GM19043 (cell line): ENCODE results near the gene C9orf72.
"Not testable (repeated sequence)": the region's sequence is repeated elsewhere in the genome, so short reads cannot be mapped to it uniquely, and the experiment has no call there.

Source experiments
- ATAC-seq: cut with Tn5 transposase; IDR thresholded peaks from one replicate; pipeline ENCODE4 v1.9.1; 2021; ENCODE audit warnings: low read depth; ENCODE audit not compliant: unreplicated experiment

Gene C9orf72

DNA sequence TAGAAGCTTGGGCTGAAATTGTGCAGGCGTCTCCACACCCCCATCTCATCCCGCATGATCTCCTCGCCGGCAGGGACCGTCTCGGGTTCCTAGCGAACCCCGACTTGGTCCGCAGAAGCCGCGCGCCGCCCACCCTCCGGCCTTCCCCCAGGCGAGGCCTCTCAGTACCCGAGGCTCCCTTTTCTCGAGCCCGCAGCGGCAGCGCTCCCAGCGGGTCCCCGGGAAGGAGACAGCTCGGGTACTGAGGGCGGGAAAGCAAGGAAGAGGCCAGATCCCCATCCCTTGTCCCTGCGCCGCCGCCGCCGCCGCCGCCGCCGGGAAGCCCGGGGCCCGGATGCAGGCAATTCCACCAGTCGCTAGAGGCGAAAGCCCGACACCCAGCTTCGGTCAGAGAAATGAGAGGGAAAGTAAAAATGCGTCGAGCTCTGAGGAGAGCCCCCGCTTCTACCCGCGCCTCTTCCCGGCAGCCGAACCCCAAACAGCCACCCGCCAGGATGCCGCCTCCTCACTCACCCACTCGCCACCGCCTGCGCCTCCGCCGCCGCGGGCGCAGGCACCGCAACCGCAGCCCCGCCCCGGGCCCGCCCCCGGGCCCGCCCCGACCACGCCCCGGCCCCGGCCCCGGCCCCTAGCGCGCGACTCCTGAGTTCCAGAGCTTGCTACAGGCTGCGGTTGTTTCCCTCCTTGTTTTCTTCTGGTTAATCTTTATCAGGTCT, at the start of gene C9orf72:
C9orf72 (minus strand) TSS at position 564 of the 716 bp plus-strand sequence. CDS start 6,361 bp downstream, outside the sequence.
- peak; percentile 51 for ATAC-seq

- no peak for ATAC-seq
Measured at GRCh38 chr9:27622693-27623340, 49.5 kb upstream of the C9orf72 start.

DNA sequence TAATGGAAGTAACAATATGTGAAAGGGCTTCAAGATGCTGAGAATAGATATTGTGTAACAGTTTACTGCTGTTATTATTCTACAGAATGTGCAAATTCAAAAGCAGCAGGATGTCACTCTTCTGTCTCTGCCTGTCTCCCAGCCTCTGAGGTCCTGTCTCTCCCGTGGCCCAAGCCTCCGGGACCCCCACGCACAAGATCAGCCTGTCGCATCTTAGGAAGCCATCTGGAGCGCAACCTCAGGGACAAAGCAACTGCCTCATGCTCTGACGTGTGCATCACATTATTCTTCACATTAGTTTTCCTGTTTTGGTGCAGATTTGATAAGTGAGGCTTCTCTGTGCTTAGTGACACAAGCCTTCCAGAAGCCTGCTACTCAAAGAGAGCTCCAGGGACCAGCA, 46.5 kb upstream of the C9orf72 start:
- no peak for ATAC-seq

- ATAC-seq: no peak
Measured at GRCh38 chr9:27618066-27618465, 44.8 kb upstream of the C9orf72 start.

DNA sequence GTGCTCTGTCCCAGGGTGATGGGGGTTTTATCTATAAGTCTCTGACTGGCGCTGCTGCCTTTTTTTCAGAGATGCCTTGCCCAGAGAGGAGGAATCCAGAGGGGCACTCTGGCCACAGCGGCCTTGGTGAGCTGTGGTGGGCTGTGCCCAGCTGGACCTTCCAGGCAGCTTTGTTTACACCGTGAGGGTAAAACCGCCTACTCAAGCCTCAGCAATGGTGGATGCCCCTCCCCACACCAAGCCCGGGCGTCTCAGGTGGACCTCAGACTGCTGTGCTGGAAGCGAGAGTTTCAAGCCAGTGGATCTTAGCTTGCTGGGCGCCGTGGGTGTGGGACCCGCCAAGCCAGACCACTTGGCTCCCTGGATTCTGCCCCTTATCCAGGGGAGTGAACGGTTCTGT, 41.3 kb upstream of the C9orf72 start:
- ATAC-seq: no peak

GRCh38 chr9:27612036-27612435, 38.8 kb upstream of the C9orf72 start:
- ATAC-seq: not testable (repeated sequence)

- no peak for ATAC-seq
Measured at GRCh38 chr9:27610622-27611021, 37.3 kb upstream of the C9orf72 start.

DNA sequence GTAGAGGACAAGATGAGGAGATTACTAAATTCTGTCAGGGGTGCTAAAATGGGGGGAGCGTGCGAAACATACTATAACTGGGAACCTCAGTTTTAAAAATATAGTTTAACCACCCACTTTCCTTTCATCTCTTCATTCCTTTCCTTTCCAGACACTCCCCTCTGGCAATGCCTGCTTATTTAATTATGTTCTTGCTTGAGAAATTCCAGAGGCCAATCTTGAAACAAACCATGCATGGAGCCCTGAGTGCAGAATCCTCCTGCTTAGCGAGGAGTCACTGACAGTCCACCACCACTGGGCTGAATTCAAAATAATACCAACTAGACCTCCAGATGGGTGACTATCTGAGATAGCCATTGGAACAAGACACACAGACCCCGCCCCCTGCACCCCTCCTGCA, 29.7 kb upstream of the C9orf72 start:
- no peak for ATAC-seq

- no peak for ATAC-seq
Measured at GRCh38 chr9:27602142-27602861, 29.0 kb upstream of the C9orf72 start.

- ATAC-seq: no peak
Measured at GRCh38 chr9:27601396-27601795, 28.1 kb upstream of the C9orf72 start.

- ATAC-seq: no peak
Measured at GRCh38 chr9:27600256-27600655, 27.0 kb upstream of the C9orf72 start.

DNA sequence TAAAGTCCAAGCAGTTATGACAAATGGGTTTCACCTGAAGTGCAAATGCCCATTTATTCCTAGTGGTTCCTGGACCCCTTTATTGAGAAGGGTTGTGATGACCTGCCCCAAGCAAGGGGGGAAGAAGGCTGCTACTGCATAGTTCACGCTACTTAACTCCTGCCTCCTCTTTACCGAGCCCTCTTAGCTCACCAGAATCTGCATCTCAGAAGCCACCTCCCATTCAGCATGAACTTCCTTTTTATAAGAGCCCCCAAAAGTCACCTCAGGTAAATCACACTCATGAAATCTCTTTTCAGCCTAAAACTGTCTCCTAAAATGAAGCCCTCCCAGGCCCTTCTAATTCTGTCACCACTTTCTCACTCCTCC, 26.6 kb upstream of the C9orf72 start:
- no peak for ATAC-seq

GRCh38 chr9:27599102-27599869, 26.0 kb upstream of the C9orf72 start:
- ATAC-seq: no peak

DNA sequence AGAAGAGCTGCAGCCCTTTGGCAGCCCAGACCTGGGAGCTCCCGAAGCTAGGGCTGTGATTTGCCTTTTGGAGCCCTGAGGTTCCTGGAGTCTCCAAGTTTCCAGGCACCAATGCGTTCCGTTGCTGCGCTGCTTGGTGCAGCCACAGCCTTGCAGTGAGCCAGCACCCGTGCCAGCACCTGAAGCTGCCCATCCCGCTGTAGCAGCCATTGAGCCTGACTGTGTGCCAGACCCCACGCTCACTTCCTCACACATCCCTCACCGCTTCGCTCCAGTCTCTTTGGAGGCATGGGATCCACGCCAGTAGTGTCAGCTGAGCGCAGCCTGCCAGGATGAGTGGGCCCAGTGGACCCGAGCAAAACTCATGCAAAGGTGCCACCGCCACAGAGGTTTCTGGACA, 22.5 kb upstream of the C9orf72 start:
- ATAC-seq: no peak

- ATAC-seq: no peak
Measured at GRCh38 chr9:27591672-27592071, 18.4 kb upstream of the C9orf72 start.

DNA sequence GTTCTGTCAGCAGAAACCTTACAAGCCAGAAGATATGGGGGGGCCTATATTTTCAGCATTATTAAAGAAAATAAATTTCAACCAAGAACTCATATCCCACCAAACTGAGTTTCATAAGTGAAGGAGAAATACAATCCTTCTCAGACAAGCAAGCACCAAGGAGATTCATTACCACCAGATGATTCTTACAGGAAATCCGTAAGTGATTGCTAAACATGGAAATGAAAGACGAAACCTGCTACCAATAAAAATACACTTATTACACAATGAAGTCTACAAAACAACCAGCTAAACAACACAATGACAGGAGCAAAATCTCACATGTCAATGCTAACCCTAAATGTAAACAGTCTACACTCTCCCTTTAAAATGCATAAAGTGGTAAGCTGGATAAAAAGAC, 17.8 kb upstream of the C9orf72 start:
- no peak for ATAC-seq

DNA sequence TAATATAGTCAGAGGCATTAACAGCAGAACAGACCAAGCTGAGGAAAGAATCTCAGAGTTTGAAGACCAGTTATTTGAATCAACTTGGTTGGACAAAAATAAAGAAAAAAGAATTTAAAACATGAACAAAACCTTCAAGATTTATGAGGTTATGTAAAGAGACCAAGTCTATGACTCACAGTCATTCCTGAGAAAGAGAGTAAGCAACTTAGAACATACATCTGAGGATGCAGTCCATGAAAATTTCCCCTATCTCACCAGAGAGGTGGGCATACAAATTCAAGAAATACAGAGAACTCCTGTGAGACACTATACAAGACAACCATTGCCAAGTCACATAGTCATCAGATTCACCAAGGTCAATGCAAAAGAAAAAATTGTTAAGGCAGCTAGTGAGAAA, 17.4 kb upstream of the C9orf72 start:
- no peak for ATAC-seq

DNA sequence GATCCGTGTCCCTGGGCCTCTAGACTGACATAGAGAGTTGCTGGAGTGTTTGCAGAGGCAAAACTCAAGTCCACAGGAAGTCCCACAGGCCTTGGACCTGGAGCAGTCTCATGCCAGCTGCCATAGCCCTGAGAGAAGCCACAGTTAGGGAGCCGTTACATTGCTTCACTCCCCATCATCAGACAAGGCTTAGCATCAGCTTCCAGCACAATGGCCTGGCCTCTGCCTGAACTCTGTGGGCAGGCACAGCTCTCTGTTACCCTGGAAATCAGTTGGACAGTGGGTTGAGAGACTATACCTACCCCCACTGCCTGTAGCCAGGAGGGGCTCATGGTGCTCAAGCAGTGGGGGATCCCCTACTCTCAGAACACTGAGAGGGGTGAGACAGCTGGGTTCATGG, 16.2 kb upstream of the C9orf72 start:
- no peak for ATAC-seq

DNA sequence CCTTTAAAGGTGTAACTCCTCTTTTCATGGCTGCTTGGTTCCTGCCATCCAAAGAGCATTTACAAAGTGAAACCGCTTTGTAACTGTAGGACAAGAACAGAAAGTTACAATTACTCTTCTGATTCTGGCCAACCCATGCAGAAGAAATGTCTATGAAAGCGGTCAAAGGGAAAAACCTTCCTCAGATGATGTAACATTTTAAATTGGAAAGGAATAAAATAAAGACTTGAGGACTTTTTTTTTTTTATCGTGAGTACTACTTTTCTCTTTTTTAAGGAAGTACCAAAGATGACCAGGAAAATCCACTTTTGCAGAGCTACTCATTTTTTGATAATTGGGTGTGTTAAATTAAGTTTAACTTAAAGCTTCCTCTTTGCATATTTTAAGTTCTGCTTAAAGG, 13.0 kb upstream of the C9orf72 start:
- ATAC-seq: peak; percentile 43

GRCh38 chr9:27584931-27585330, 11.7 kb upstream of the C9orf72 start:
- no peak for ATAC-seq

GRCh38 chr9:27582794-27583193, 9.5 kb upstream of the C9orf72 start:
- no peak for ATAC-seq
